ENCODE results near the gene FLG2. TPM values are rescaled to one million over a fixed set of nuclear protein-coding genes. Genes with fewer than 3 reads are reported as not detected.
"Not testable (repeated sequence)": the region's sequence is repeated elsewhere in the genome, so short reads cannot be mapped to it uniquely, and the experiment has no call there.

Gene FLG2
- total RNA-seq, 1 experiment from 2014 or later, result not detected

DNA sequence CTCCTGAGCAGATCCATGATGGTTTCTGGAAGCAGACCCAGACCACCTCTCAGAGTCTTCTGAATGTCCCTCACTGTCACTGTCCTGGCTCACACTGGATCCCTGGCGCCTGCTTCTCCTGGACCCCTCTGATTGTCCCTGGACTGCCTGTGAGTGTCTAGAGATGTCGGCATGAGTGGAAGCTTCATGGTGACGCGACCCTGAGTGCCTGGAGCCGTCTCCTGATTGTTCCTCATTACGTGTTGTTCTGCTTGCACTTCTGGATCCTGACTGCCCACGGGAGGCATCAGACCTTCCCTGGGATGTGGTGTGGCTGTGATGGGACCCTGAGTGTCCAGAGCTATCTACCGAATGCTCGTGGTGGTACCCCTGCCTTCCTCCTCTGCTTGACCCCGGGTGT lies 53.7 kb downstream of the FLG2 start:
- not testable (repeated sequence) for DNase-seq (ENCODE audit: low read depth in 1 of 2, low spot score in 2 of 2); H3K27ac ChIP-seq; H3K36me3 ChIP-seq; H3K4me1 ChIP-seq (replicated peaks); H3K4me3 ChIP-seq; H3K27me3 ChIP-seq (replicated peaks); H3K9me3 ChIP-seq (replicated peaks)

DNA sequence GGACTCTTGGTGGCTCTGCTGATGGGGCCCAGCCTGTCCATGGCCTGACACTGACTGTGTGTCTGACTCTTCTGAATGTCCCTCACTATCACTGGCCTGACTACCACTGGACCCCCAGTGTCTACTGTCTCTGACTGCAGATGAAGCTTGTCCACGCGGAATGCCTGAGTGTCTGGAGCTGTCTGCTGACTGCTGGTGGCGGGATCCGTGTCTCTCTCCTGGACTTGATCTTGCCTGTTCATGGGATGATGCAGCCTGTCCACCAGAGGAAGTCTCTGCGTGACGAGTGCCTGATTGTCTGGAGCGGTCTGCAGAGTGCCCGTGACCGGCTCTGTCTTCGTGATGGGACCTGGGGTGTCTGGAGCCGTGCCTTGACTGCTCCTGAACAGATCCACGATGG lies 55.0 kb downstream of the FLG2 start:
- H3K9me3 ChIP-seq (replicated peaks); DNase-seq (ENCODE audit: low read depth in 1 of 2, low spot score in 2 of 2); H3K4me1 ChIP-seq (replicated peaks); H3K36me3 ChIP-seq; H3K27me3 ChIP-seq (replicated peaks); H3K27ac ChIP-seq; H3K4me3 ChIP-seq: not testable (repeated sequence)

- H3K4me3 ChIP-seq; H3K4me1 ChIP-seq (replicated peaks); H3K27ac ChIP-seq; DNase-seq (ENCODE audit: low read depth in 1 of 2, low spot score in 2 of 2); H3K9me3 ChIP-seq (replicated peaks); H3K27me3 ChIP-seq (replicated peaks); H3K36me3 ChIP-seq: not testable (repeated sequence)
These were observed 56.5 kb downstream of the FLG2 start for GRCh38 chr1:152303139-152303872.

Other genes starting within 250 kb of the FLG2 start
- 0.05 TPM in 1 of 2 replicates, not detected in the other for gene TCHH, start 244.6 kb downstream of the FLG2 start, total RNA-seq (2014; rRNA removed; shearing (Covaris generic))
- not detected in 2 replicates for gene RPTN, start 200.8 kb downstream of the FLG2 start, total RNA-seq (2014; rRNA removed; shearing (Covaris generic))
- gene HRNR, start 135.8 kb downstream of the FLG2 start, total RNA-seq (2014; rRNA removed; shearing (Covaris generic)), result 0.03 TPM in 1 of 2 replicates, not detected in the other
- gene FLG, start 34.8 kb downstream of the FLG2 start, total RNA-seq (2014; rRNA removed; shearing (Covaris generic)), result 0.05 and 0.06 TPM in 2 replicates
- gene CRNN, start 54.3 kb upstream of the FLG2 start, total RNA-seq (2014; rRNA removed; shearing (Covaris generic)), result 0.16 TPM in 1 of 2 replicates, not detected in the other
- not detected in 2 replicates for gene LCE5A, start 150.8 kb upstream of the FLG2 start, total RNA-seq (2014; rRNA removed; shearing (Covaris generic))
- gene CRCT1, start 154.5 kb upstream of the FLG2 start, total RNA-seq (2014; rRNA removed; shearing (Covaris generic)), result not detected in 2 replicates
- not detected in 2 replicates for gene LCE3E, start 206.8 kb upstream of the FLG2 start, total RNA-seq (2014; rRNA removed; shearing (Covaris generic))
- gene LCE3D, start 220.5 kb upstream of the FLG2 start, total RNA-seq (2014; rRNA removed; shearing (Covaris generic)), result not detected in 2 replicates
- gene LCE3C, start 240.2 kb upstream of the FLG2 start, total RNA-seq (2014; rRNA removed; shearing (Covaris generic)), result not detected in 2 replicates

All from SJSA1 (cell line).